HepG2 (cell line): ENCODE measurements around the gene SLC20A1. TPM values are rescaled to one million over a fixed set of nuclear protein-coding genes. Genes with fewer than 3 reads are reported as not detected.

Source experiments
- ARHGAP35 ChIP-seq: sonication (generic); formaldehyde crosslinking; IDR thresholded peaks from 2 replicates; pipeline ENCODE4 v1.9.0; 2022; ENCODE audit warnings: mild to moderate bottlenecking, inconsistent platforms, moderate library complexity, missing genetic modification reagents, borderline replicate concordance
- ARNTL ChIP-seq: sonication (generic); formaldehyde crosslinking; IDR thresholded peaks from 2 replicates; pipeline ENCODE4 v1.4.0; 2020; ENCODE audit warnings: mild to moderate bottlenecking, missing genetic modification reagents
- FIP1L1 ChIP-seq: fragments of 200-400 bp; formaldehyde crosslinking; IDR thresholded peaks from 2 replicates; pipeline ENCODE4 v1.6.1; 2018; ENCODE audit warnings: low read depth, mild to moderate bottlenecking, low read length, moderate library complexity, borderline replicate concordance; ENCODE audit not compliant: insufficient read depth
- JUNB ChIP-seq: sonication (generic); formaldehyde crosslinking; IDR thresholded peaks from 2 replicates; pipeline ENCODE4 v1.8.0; 2022; ENCODE audit warnings: missing genetic modification reagents, mild to moderate bottlenecking, borderline replicate concordance
- NR2F6 ChIP-seq, 2 experiments: IDR thresholded peaks; 2 replicates each; pipeline ENCODE4 v1.6.1; 2016; ENCODE audit warnings: antibody characterized with exemption in 1 of 2, mild to moderate bottlenecking in 1 of 2
- PHB2 ChIP-seq: fragments of 450-650 bp; IDR thresholded peaks from 2 replicates; pipeline ENCODE4 v1.6.1; 2018; ENCODE audit not compliant: partially characterized antibody
- POLR2AphosphoS2 ChIP-seq: IDR thresholded peaks from 2 replicates; pipeline ENCODE4 v1.6.1; 2011; ENCODE audit warnings: low read depth, low read length, improper control_type of control experiment
- TAF1 ChIP-seq: sonication (generic); formaldehyde crosslinking; IDR thresholded peaks from 2 replicates; pipeline ENCODE4 v1.4.0; 2020; ENCODE audit warnings: missing genetic modification reagents
- ZNF629 ChIP-seq: sonication (generic); formaldehyde crosslinking; conservative IDR thresholded peaks from 2 replicates; pipeline ENCODE4 v1.5.0; 2020; ENCODE audit warnings: missing genetic modification reagents
- polyA plus RNA-seq, 8 experiments: library from polyadenylated mRNA; depleted of rRNA in 3 of 8; stranded (reverse) in 7 of 8; unstranded in 1 of 8; fragments of >200 nt; fragmentation: Illumina TruSeq in 4 of 8; extraction: Trizol in 4 of 8; gene quantifications; 2 replicates each; pipeline versions ENCODE4 v1.2.1 to v1.2.3, GENCODE V29; 2011 to 2016; ENCODE audit warnings: low read depth in 4 of 8, missing spikeins in 1 of 8, mixed read lengths in 1 of 8; ENCODE audit not compliant: insufficient read depth in 1 of 8
- total RNA-seq, 5 experiments: library from RNA; depleted of rRNA; stranded (reverse); fragments of >200 nt; fragmentation: Illumina TruSeq; extraction: Trizol; gene quantifications; 2 replicates each; pipeline ENCODE4 v1.2.3, GENCODE V29; 2016; ENCODE audit warnings: low read depth in 1 of 5
- TF ChIP-seq, protein P1 (sequence below): sonication (generic); formaldehyde crosslinking; IDR thresholded peaks from 2 replicates; pipeline ENCODE4 v1.8.1; 2023; ENCODE audit warnings: mild to moderate bottlenecking, missing genetic modification reagents
- TF ChIP-seq, protein P2 (sequence below), 2 experiments: sonication (generic) in 1 of 2; formaldehyde crosslinking in 1 of 2; IDR thresholded peaks; 2 replicates each; pipeline versions ENCODE4 v1.4.0 to v1.6.1; 2016 to 2020; ENCODE audit warnings: borderline replicate concordance in 1 of 2, low read depth in 1 of 2, mild to moderate bottlenecking in 1 of 2, missing genetic modification reagents in 1 of 2
- TF ChIP-seq, protein P3 (sequence below): sonication (generic); formaldehyde crosslinking; IDR thresholded peaks from 2 replicates; pipeline ENCODE4 v1.4.0; 2020; ENCODE audit warnings: missing genetic modification reagents
- TF ChIP-seq, protein P4 (sequence below): sonication (generic); formaldehyde crosslinking; IDR thresholded peaks from 2 replicates; pipeline ENCODE4 v1.5.1; 2020; ENCODE audit warnings: mild to moderate bottlenecking, missing genetic modification reagents, moderate library complexity
- TF ChIP-seq, protein P5 (sequence below): sonication (generic); formaldehyde crosslinking; IDR thresholded peaks from 2 replicates; pipeline ENCODE4; 2020; ENCODE audit warnings: missing genetic modification reagents, mild to moderate bottlenecking, borderline replicate concordance

Gene SLC20A1
- total and polyA plus RNA-seq, 2 of the 13 experiments (the other 11 are each of a cell fraction or from before 2014, with no cell fraction given): 54.0 to 85.9 TPM

DNA sequence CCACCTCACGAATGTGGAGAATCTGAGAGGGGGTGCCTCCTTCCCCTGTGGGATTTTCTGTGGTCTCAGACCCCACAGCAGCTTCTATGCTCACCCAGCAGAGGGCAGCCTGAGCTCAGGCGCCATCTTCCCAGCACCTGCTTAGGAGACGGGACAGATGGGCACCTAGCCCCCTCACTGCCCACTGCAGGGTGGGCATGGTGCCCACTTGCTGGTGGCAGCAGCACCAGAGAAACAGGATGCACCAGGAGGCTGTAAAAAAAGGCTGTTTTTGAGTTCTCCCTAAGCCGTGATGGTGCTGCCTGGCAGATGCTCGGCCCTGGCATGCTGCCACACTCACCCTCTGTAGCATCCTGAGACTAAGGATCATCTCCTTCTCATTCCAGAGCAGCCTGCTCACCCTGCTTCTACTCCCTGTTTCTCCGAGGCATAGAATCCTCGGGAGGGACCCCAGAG, 19.1 kb upstream of the SLC20A1 start (continued):
- TF ChIP-seq POLR2AphosphoS2 (no peak), FIP1L1 (no peak), ARHGAP35 (CRISPR knock-in tag) (0 out of 2 replicates have a peak, but pooled peaks have one; percentile 28), NR2F6 (IDR thresholded peaks at IDR 0.05) (no peak), NR2F6 (CRISPR knock-in tag; IDR thresholded peaks at IDR 0.05) (peak; percentile 43; the same call in 1 of the 2 replicates), PHB2 (no peak), JUNB (CRISPR knock-in tag) (no peak), TAF1 (no peak), ARNTL (CRISPR knock-in tag) (no peak), ZNF629 (CRISPR knock-in tag) (no peak)
- TF ChIP-seq, protein P1, sequence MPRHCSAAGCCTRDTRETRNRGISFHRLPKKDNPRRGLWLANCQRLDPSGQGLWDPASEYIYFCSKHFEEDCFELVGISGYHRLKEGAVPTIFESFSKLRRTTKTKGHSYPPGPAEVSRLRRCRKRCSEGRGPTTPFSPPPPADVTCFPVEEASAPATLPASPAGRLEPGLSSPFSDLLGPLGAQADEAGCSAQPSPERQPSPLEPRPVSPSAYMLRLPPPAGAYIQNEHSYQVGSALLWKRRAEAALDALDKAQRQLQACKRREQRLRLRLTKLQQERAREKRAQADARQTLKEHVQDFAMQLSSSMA: peak; percentile 46; the same call in 1 of the 2 replicates
- TF ChIP-seq, protein P2, sequence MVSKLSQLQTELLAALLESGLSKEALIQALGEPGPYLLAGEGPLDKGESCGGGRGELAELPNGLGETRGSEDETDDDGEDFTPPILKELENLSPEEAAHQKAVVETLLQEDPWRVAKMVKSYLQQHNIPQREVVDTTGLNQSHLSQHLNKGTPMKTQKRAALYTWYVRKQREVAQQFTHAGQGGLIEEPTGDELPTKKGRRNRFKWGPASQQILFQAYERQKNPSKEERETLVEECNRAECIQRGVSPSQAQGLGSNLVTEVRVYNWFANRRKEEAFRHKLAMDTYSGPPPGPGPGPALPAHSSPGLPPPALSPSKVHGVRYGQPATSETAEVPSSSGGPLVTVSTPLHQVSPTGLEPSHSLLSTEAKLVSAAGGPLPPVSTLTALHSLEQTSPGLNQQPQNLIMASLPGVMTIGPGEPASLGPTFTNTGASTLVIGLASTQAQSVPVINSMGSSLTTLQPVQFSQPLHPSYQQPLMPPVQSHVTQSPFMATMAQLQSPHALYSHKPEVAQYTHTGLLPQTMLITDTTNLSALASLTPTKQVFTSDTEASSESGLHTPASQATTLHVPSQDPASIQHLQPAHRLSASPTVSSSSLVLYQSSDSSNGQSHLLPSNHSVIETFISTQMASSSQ (IDR thresholded peaks at IDR 0.05; ENCODE audit: low read depth): no peak
- TF ChIP-seq, protein P2 (CRISPR knock-in tag; IDR thresholded peaks at IDR 0.05; ENCODE audit: borderline replicate concordance): no peak
- TF ChIP-seq, protein P3, sequence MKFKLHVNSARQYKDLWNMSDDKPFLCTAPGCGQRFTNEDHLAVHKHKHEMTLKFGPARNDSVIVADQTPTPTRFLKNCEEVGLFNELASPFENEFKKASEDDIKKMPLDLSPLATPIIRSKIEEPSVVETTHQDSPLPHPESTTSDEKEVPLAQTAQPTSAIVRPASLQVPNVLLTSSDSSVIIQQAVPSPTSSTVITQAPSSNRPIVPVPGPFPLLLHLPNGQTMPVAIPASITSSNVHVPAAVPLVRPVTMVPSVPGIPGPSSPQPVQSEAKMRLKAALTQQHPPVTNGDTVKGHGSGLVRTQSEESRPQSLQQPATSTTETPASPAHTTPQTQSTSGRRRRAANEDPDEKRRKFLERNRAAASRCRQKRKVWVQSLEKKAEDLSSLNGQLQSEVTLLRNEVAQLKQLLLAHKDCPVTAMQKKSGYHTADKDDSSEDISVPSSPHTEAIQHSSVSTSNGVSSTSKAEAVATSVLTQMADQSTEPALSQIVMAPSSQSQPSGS (CRISPR knock-in tag): peak; percentile 47; the same call in 1 of the 2 replicates
- TF ChIP-seq, protein P4, sequence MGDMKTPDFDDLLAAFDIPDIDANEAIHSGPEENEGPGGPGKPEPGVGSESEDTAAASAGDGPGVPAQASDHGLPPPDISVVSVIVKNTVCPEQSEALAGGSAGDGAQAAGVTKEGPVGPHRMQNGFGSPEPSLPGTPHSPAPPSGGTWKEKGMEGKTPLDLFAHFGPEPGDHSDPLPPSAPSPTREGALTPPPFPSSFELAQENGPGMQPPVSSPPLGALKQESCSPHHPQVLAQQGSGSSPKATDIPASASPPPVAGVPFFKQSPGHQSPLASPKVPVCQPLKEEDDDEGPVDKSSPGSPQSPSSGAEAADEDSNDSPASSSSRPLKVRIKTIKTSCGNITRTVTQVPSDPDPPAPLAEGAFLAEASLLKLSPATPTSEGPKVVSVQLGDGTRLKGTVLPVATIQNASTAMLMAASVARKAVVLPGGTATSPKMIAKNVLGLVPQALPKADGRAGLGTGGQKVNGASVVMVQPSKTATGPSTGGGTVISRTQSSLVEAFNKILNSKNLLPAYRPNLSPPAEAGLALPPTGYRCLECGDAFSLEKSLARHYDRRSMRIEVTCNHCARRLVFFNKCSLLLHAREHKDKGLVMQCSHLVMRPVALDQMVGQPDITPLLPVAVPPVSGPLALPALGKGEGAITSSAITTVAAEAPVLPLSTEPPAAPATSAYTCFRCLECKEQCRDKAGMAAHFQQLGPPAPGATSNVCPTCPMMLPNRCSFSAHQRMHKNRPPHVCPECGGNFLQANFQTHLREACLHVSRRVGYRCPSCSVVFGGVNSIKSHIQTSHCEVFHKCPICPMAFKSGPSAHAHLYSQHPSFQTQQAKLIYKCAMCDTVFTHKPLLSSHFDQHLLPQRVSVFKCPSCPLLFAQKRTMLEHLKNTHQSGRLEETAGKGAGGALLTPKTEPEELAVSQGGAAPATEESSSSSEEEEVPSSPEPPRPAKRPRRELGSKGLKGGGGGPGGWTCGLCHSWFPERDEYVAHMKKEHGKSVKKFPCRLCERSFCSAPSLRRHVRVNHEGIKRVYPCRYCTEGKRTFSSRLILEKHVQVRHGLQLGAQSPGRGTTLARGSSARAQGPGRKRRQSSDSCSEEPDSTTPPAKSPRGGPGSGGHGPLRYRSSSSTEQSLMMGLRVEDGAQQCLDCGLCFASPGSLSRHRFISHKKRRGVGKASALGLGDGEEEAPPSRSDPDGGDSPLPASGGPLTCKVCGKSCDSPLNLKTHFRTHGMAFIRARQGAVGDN (CRISPR knock-in tag): peak; percentile 67
- TF ChIP-seq, protein P5, sequence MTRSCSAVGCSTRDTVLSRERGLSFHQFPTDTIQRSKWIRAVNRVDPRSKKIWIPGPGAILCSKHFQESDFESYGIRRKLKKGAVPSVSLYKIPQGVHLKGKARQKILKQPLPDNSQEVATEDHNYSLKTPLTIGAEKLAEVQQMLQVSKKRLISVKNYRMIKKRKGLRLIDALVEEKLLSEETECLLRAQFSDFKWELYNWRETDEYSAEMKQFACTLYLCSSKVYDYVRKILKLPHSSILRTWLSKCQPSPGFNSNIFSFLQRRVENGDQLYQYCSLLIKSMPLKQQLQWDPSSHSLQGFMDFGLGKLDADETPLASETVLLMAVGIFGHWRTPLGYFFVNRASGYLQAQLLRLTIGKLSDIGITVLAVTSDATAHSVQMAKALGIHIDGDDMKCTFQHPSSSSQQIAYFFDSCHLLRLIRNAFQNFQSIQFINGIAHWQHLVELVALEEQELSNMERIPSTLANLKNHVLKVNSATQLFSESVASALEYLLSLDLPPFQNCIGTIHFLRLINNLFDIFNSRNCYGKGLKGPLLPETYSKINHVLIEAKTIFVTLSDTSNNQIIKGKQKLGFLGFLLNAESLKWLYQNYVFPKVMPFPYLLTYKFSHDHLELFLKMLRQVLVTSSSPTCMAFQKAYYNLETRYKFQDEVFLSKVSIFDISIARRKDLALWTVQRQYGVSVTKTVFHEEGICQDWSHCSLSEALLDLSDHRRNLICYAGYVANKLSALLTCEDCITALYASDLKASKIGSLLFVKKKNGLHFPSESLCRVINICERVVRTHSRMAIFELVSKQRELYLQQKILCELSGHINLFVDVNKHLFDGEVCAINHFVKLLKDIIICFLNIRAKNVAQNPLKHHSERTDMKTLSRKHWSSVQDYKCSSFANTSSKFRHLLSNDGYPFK (CRISPR knock-in tag): peak; percentile 67; the same call in 1 of the 2 replicates
